Fibroblast of lung (primary cell): Measurements from ENCODE around the gene POR. TPM values are rescaled to one million over a fixed set of nuclear protein-coding genes. Genes with fewer than 3 reads are reported as not detected.

ENCODE experiments used
- DNase-seq, 2 donors: peaks; one replicate each; pipeline versions ENCODE4 v3.0.0 to v3.0.0-alpha.2; 2010; ENCODE audit warnings: low read depth in 2 of 2
- H2AFZ ChIP-seq: 2 replicates; pipeline ENCODE4 v1.5.1; 2012; ENCODE audit warnings: low read length, control low read depth, inconsistent platforms
- H3K27ac ChIP-seq: 2 replicates; pipeline ENCODE4 v1.5.1; 2011; ENCODE audit warnings: low read length, control low read depth; ENCODE audit not compliant: insufficient read depth
- H3K27me3 ChIP-seq: 2 replicates; pipeline ENCODE4 v1.5.1; 2011; ENCODE audit warnings: mild to moderate bottlenecking, low read length; ENCODE audit not compliant: control insufficient read depth, insufficient read depth
- H3K36me3 ChIP-seq: 2 replicates; pipeline ENCODE4 v1.5.1; 2011; ENCODE audit warnings: low read length; ENCODE audit not compliant: control insufficient read depth, insufficient read depth
- H3K4me1 ChIP-seq: 2 replicates; pipeline ENCODE4 v1.5.1; 2011; ENCODE audit warnings: low read length; ENCODE audit not compliant: control insufficient read depth, insufficient read depth; ENCODE audit errors: extremely low read depth
- H3K4me2 ChIP-seq: 2 replicates; pipeline ENCODE4 v1.5.1; 2011; ENCODE audit warnings: low read length, control low read depth; ENCODE audit not compliant: insufficient read depth; ENCODE audit errors: extremely low read depth
- H3K4me3 ChIP-seq, 4 experiments: fragments of 200-600 bp in 1 of 4; sonication (generic) in 1 of 4; replicated peaks in 1 of 4; 2 replicates each; pipeline ENCODE4 v1.5.1; 2011 to 2016; ENCODE audit warnings: low read length in 4 of 4, low read depth in 3 of 4, mild to moderate bottlenecking in 3 of 4, control low read depth in 2 of 4, inconsistent platforms in 1 of 4, mixed read lengths in 1 of 4; ENCODE audit not compliant: insufficient read depth in 1 of 4; ENCODE audit errors: control extremely low read depth in 1 of 4
- H3K79me2 ChIP-seq: 2 replicates; pipeline ENCODE4 v1.5.1; 2012; ENCODE audit warnings: mild to moderate bottlenecking, low read length, inconsistent platforms; ENCODE audit not compliant: control insufficient read depth, insufficient read depth
- H3K9ac ChIP-seq: 2 replicates; pipeline ENCODE4 v1.5.1; 2011; ENCODE audit warnings: mild to moderate bottlenecking, low read length, control low read depth; ENCODE audit not compliant: insufficient read depth
- H3K9me3 ChIP-seq: 2 replicates; pipeline ENCODE4 v1.5.1; 2012; ENCODE audit warnings: low read depth, low read length; ENCODE audit not compliant: control insufficient read depth, insufficient read depth
- H4K20me1 ChIP-seq: 2 replicates; pipeline ENCODE4 v1.5.1; 2011; ENCODE audit warnings: low read length; ENCODE audit not compliant: control insufficient read depth, insufficient read depth; ENCODE audit errors: extremely low read depth
- CTCF ChIP-seq, 2 donors: IDR thresholded peaks in 1 of 2; conservative IDR thresholded peaks in 1 of 2; 1 replicate in 1 of 2; 2 replicates in 1 of 2; pipeline ENCODE4 v1.5.1; 2011 to 2012; ENCODE audit warnings: low read length in 2 of 2, control low read depth in 1 of 2, inconsistent platforms in 1 of 2, low read depth in 1 of 2, mild to moderate bottlenecking in 1 of 2
- EZH2 ChIP-seq: IDR thresholded peaks from 2 replicates; pipeline ENCODE4 v1.5.1; 2012; ENCODE audit warnings: low read length, control low read depth, mild to moderate bottlenecking; ENCODE audit errors: missing control alignments
- polyA plus RNA-seq, 2 donors: library from polyadenylated mRNA; depleted of rRNA in 1 of 2; stranded (reverse) in 1 of 2; unstranded in 1 of 2; fragments of >200 nt; gene quantifications; 2 replicates each; pipeline ENCODE4 v1.2.1, GENCODE V29; 2011 to 2012; ENCODE audit warnings: missing spikeins in 1 of 2
- total RNA-seq: library from RNA; depleted of rRNA; stranded (reverse); fragments of >200 nt; gene quantifications from 2 replicates; pipeline ENCODE4 v1.2.1, GENCODE V29; 2014

Gene POR
- total and polyA plus RNA-seq, 2 donors (not counting 1 experiment from before 2014, with no cell fraction given) = 36.2 to 207 TPM

DNA sequence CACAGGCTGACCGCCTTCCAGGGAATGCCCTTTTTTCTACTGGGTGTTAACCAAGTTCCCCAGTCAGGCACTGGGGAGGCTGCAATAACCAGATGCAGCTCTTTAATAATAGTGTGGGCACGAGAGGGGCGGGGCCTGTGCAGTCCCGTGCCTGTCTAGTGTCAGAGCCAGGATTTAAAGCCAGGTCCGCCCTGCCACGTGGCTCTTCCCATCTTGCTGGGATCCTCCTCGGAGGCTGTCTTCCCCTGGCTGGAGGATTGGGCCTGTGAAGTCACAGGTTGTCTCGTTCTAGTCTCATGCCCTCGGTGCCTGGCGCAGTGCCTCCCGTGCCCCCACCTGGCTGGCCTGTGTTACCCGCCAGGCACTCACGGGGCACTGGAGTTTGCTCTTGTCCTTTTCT, 54.2 kb downstream of the POR start:
- no peak overlapping the region for H2AFZ ChIP-seq
- no peaks in the 10 kb centered on the region for H4K20me1 ChIP-seq
- H3K4me2 ChIP-seq = no peak overlapping the region
- no peaks in the 10 kb centered on the region for H3K27me3 ChIP-seq
- DNase-seq = no peak
- H3K4me3 ChIP-seq = no peak overlapping the region
- H3K4me1 ChIP-seq = peaks cover 42% of the 10 kb centered on the region
- no peaks in the 10 kb centered on the region for H3K79me2 ChIP-seq
- no peak for TF ChIP-seq EZH2
- H3K36me3 ChIP-seq = peaks cover 15% of the 10 kb centered on the region
- H3K9me3 ChIP-seq = no peaks in the 10 kb centered on the region
- peak overlapping the region; percentile 9 for H3K27ac ChIP-seq
- no peak overlapping the region for H3K9ac ChIP-seq

DNA sequence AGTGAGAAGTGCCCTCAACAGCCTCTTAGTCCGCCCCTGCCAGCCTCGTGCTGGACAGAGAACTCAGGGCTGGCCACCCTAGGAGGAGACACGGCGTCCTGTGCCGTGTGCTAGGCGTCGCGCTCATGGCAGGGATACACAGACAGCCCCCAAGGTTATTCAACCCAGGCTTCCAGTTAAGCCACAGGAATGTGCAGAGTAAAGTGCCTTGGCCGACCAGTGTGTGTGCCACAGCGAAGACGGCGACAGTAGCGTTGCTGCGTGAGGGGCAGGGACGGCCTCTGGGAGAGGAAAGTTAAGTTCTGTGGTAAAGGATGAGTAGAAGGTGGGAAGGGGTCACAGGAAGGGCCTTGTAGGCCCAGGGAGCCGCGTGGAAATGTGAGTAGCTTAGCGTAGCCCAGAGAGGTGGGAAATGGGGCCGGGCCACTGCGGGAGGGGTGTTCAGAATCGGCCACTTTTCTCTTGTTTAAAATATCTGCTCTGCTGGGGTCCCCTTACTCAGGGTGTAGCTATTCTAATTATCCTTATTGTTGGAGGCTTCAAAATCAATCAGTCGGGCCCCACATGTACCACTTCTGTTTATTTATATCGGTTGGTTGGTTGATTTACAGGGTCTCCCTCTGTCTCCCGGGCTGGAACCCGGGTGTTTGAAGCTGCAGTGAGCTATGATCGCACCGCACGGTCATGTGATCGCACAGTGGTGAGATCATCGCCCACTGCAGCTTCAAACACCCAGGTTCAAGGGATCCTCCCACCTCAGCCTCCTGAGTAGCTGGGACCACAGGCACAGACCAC, 54.9 kb downstream of the POR start:
- Histone ChIP-seq H3K4me2 (no peak overlapping the region), H3K4me3 (no peak overlapping the region), H3K9ac (no peak overlapping the region), H3K27ac (peak overlapping the region; percentile 9), H3K79me2 (no peaks in the 10 kb centered on the region), H4K20me1 (no peaks in the 10 kb centered on the region), H3K36me3 (peaks cover 15% of the 10 kb centered on the region), H3K9me3 (no peaks in the 10 kb centered on the region), H3K27me3 (no peaks in the 10 kb centered on the region), H3K4me1 (peaks cover 42% of the 10 kb centered on the region), H2AFZ (no peak overlapping the region)
- no peak for TF ChIP-seq CTCF (conservative IDR thresholded peaks at IDR 0.05 in 1 of 2, IDR thresholded peaks at IDR 0.05 in 1 of 2; ENCODE audit: low read depth in 1 of 2, low read length in 2 of 2)
- no peak for TF ChIP-seq EZH2
- DNase-seq = no peak

GRCh38 chr7:75971309-75971960, 56.5 kb downstream of the POR start:
- Histone ChIP-seq H3K9me3 (no peaks in the 10 kb centered on the region), H3K36me3 (peaks cover 13% of the 10 kb centered on the region), H3K79me2 (no peaks in the 10 kb centered on the region), H3K27ac (no peak overlapping the region), H3K4me1 (peaks cover 32% of the 10 kb centered on the region), H2AFZ (no peak overlapping the region), H3K9ac (no peak overlapping the region), H4K20me1 (no peaks in the 10 kb centered on the region), H3K4me3 (no peak overlapping the region), H3K27me3 (no peaks in the 10 kb centered on the region), H3K4me2 (no peak overlapping the region)
- TF ChIP-seq CTCF (conservative IDR thresholded peaks at IDR 0.05 in 1 of 2, IDR thresholded peaks at IDR 0.05 in 1 of 2; ENCODE audit: low read depth in 1 of 2, low read length in 2 of 2) = no peak
- TF ChIP-seq EZH2 = no peak
- no peak for DNase-seq
